Caco-2 (cell line): ENCODE data around the gene PRKCI. TPM values are rescaled to one million over a fixed set of nuclear protein-coding genes. Genes with fewer than 3 reads are reported as not detected.

Experiments
- BruUV-seq: library from RNA; stranded (reverse); fragments of 400-500 nt; replicated peaks from 2 replicates; lab custom pipeline; 2021; lab: Mats Ljungman, UMichigan
- CTCF ChIA-PET: fragments of 300-600 bp; sonication (Branson Sonifier 250); formaldehyde crosslinking; loops from one replicate; lab custom pipeline; 2022; ENCODE audit warnings: antibody characterized with exemption; lab: Charles Lee
- POLR2A ChIA-PET: fragments of 300-600 bp; sonication (Branson Sonifier 250); formaldehyde crosslinking; loops from one replicate; lab custom pipeline; 2022; ENCODE audit warnings: antibody characterized with exemption; lab: Charles Lee
- DNase-seq, 2 experiments: peaks; one replicate each; pipeline versions ENCODE4 v3.0.0 to v3.0.0-alpha.2; 2020 to 2022
- H3K27me3 ChIP-seq: replicated peaks from 2 replicates; pipeline ENCODE4 v1.6.0; 2011; ENCODE audit warnings: low read length; ENCODE audit not compliant: control insufficient read depth, insufficient read depth
- H3K36me3 ChIP-seq: 2 replicates; pipeline ENCODE4 v1.5.1; 2011; ENCODE audit warnings: low read length; ENCODE audit not compliant: control insufficient read depth, insufficient read depth
- H3K4me1 ChIP-seq: fragments of 250-450 bp; sonication (Bioruptor Pico); 2 replicates; pipeline ENCODE4 v1.5.1; 2020; ENCODE audit warnings: mild to moderate bottlenecking
- H3K4me3 ChIP-seq: 2 replicates; pipeline ENCODE4 v1.5.1; 2011; ENCODE audit warnings: low read depth, mild to moderate bottlenecking, control low read depth, low read length
- H3K9me3 ChIP-seq: fragments of 250-450 bp; sonication (Bioruptor Pico); 2 replicates; pipeline ENCODE4 v1.5.1; 2020; ENCODE audit warnings: mild to moderate bottlenecking, moderate library complexity
- H3K27ac Mint-ChIP-seq: one replicate; pipeline ENCODE4 v1.8.0; 2022; ENCODE audit warnings: mixed read lengths; ENCODE audit not compliant: unreplicated experiment
- H3K27me3 Mint-ChIP-seq: one replicate; pipeline ENCODE4 v1.8.0; 2022; ENCODE audit warnings: mixed read lengths; ENCODE audit not compliant: insufficient read depth, unreplicated experiment
- H3K36me3 Mint-ChIP-seq: one replicate; pipeline ENCODE4 v1.8.0; 2022; ENCODE audit warnings: mild to moderate bottlenecking, mixed read lengths; ENCODE audit not compliant: insufficient read depth, unreplicated experiment
- H3K4me1 Mint-ChIP-seq: one replicate; pipeline ENCODE4 v1.8.0; 2022; ENCODE audit warnings: low read depth, mixed read lengths; ENCODE audit not compliant: unreplicated experiment
- H3K4me3 Mint-ChIP-seq: one replicate; pipeline ENCODE4 v1.8.0; 2022; ENCODE audit warnings: mild to moderate bottlenecking, moderate library complexity, mixed read lengths; ENCODE audit not compliant: unreplicated experiment
- H3K9me3 Mint-ChIP-seq: one replicate; pipeline ENCODE4 v1.8.0; 2022; ENCODE audit warnings: mixed read lengths; ENCODE audit not compliant: unreplicated experiment
- CTCF ChIP-seq, 2 experiments: fragments of 200-600 bp in 1 of 2; IDR thresholded peaks; 1 replicate in 1 of 2; 2 replicates in 1 of 2; pipeline versions ENCODE4 v1.5.1 to v1.8.0; 2011 to 2022; ENCODE audit warnings: antibody characterized with exemption in 1 of 2, control low read depth in 1 of 2, inconsistent platforms in 1 of 2, low read depth in 1 of 2, low read length in 1 of 2, mild to moderate bottlenecking in 1 of 2, moderate library complexity in 1 of 2; ENCODE audit not compliant: insufficient read depth in 1 of 2, severe bottlenecking in 1 of 2, unreplicated experiment in 1 of 2
- intact Hi-C: fragments of 100-400 bp; cut with micrococcal nuclease; formaldehyde crosslinking; loops from one replicate; pipeline ENCODE4 v1.10.0; 2022; ENCODE audit not compliant: unreplicated experiment
- total RNA-seq: library from RNA; stranded (reverse); gene quantifications from 2 replicates; pipeline ENCODE4 v1.2.3, GENCODE V29; 2022

PRKCI gene
- total RNA-seq, 1 experiment from 2014 or later = 45.8 TPM

- no peak for TF ChIP-seq CTCF (IDR thresholded peaks at IDR 0.05; ENCODE audit: insufficient read depth in 1 of 2, low read depth in 1 of 2, low read length in 1 of 2, severe bottlenecking in 1 of 2, unreplicated experiment in 1 of 2)
- H3K36me3 Mint-ChIP-seq = peaks cover 8% of the 10 kb centered on the region
- no peaks in the 10 kb centered on the region for H3K36me3 ChIP-seq
- no peaks in the 10 kb centered on the region for H3K9me3 ChIP-seq
- H3K4me3 Mint-ChIP-seq = no peak overlapping the region
- CTCF ChIA-PET = no interaction called here
- H3K4me1 Mint-ChIP-seq = peaks cover 7% of the 10 kb centered on the region
- POLR2A ChIA-PET = no interaction called here
- no peaks in the 10 kb centered on the region for H3K27me3 Mint-ChIP-seq
- peaks cover 19% of the 10 kb centered on the region for H3K9me3 Mint-ChIP-seq
- BruUV-seq = no TSS peak
- no peak overlapping the region for H3K4me3 ChIP-seq
- DNase-seq = no peak
- intact Hi-C loops = no loop called here
- H3K27ac Mint-ChIP-seq = no peak overlapping the region
- H3K4me1 ChIP-seq = no peaks in the 10 kb centered on the region
- no peaks in the 10 kb centered on the region for H3K27me3 ChIP-seq
Measured at GRCh38 chr3:170257145-170257544, 34.9 kb downstream of the PRKCI start.

GRCh38 chr3:170258105-170258487 is 35.9 kb downstream of the PRKCI start:
- no peak for TF ChIP-seq CTCF (IDR thresholded peaks at IDR 0.05; ENCODE audit: insufficient read depth in 1 of 2, low read depth in 1 of 2, low read length in 1 of 2, severe bottlenecking in 1 of 2, unreplicated experiment in 1 of 2)
- Mint-ChIP-seq H3K27me3 (no peaks in the 10 kb centered on the region), H3K9me3 (peaks cover 19% of the 10 kb centered on the region), H3K4me1 (peaks cover 7% of the 10 kb centered on the region), H3K4me3 (no peak overlapping the region), H3K36me3 (peaks cover 16% of the 10 kb centered on the region), H3K27ac (no peak overlapping the region)
- intact Hi-C loops = no loop called here
- ChIA-PET POLR2A (no interaction called here), CTCF (no interaction called here)
- no peaks in the 10 kb centered on the region for H3K27me3 ChIP-seq
- no peaks in the 10 kb centered on the region for H3K9me3 ChIP-seq
- no TSS peak for BruUV-seq
- H3K4me3 ChIP-seq = no peak overlapping the region
- no peak for DNase-seq
- no peaks in the 10 kb centered on the region for H3K4me1 ChIP-seq
- H3K36me3 ChIP-seq = no peaks in the 10 kb centered on the region; the same call in 1 of the 2 replicates

- no peaks in the 10 kb centered on the region for H3K9me3 ChIP-seq
- Mint-ChIP-seq H3K4me3 (no peak overlapping the region), H3K27me3 (no peaks in the 10 kb centered on the region), H3K36me3 (peaks cover 20% of the 10 kb centered on the region), H3K4me1 (peaks cover 7% of the 10 kb centered on the region), H3K27ac (no peak overlapping the region), H3K9me3 (peaks cover 19% of the 10 kb centered on the region)
- POLR2A ChIA-PET = interaction anchor here (0.7 kb wide), 1 partner anchor 58 kb away, joined by 3 read pairs; no protein-coding TSS in a partner anchor
- H3K36me3 ChIP-seq = no peaks in the 10 kb centered on the region; the same call in 1 of the 2 replicates
- H3K4me3 ChIP-seq = no peak overlapping the region
- intact Hi-C loops = no loop called here
- TF ChIP-seq CTCF (IDR thresholded peaks at IDR 0.05; ENCODE audit: insufficient read depth in 1 of 2, low read depth in 1 of 2, low read length in 1 of 2, severe bottlenecking in 1 of 2, unreplicated experiment in 1 of 2) = no peak
- no peaks in the 10 kb centered on the region for H3K27me3 ChIP-seq
- BruUV-seq = no TSS peak
- H3K4me1 ChIP-seq = no peaks in the 10 kb centered on the region
- CTCF ChIA-PET = no interaction called here
- DNase-seq = no peak
Measured at GRCh38 chr3:170259907-170260306, 37.7 kb downstream of the PRKCI start.
